ENCODE measurements around the gene ADAMTS17.

Gene ADAMTS17

GRCh38 chr15:100029045-100029444 is 312.7 kb downstream of the ADAMTS17 start:
- no peak for ATAC-seq (ENCODE audit: insufficient read depth, low read depth)
- Histone ChIP-seq H3K36me3 (ENCODE audit: insufficient read depth, low read length) (peaks cover 88% of the 10 kb centered on the region), H3K79me2 (ENCODE audit: insufficient read depth, low read length) (no peaks in the 10 kb centered on the region), H3K9ac (ENCODE audit: low read depth, low read length) (no peak overlapping the region), H3K4me3 (ENCODE audit: low read depth in 1 of 2, low read length in 2 of 2) (no peak overlapping the region), H3K27ac (ENCODE audit: low read length) (no peak overlapping the region), H3K27me3 (ENCODE audit: insufficient read depth, low read length, poor library complexity) (no peaks in the 10 kb centered on the region), H3K4me1 (ENCODE audit: insufficient read depth, low read length) (no peaks in the 10 kb centered on the region), H3K9me3 (ENCODE audit: insufficient read depth, low read length, severe bottlenecking) (peaks cover 27% of the 10 kb centered on the region), H4K20me1 (ENCODE audit: insufficient read depth, low read length) (no peaks in the 10 kb centered on the region), H2AFZ (ENCODE audit: low read depth, low read length) (no peak overlapping the region), H3K4me2 (ENCODE audit: insufficient read depth, low read length) (no peak overlapping the region)
- no peak for TF ChIP-seq EZH2 (IDR thresholded peaks at IDR 0.05; ENCODE audit: borderline replicate concordance, low read depth, low read length, severe bottlenecking)
- no peak for TF ChIP-seq CTCF (IDR thresholded peaks at IDR 0.05; ENCODE audit: borderline replicate concordance, extremely low read depth, low read length, poor library complexity, severe bottlenecking)
- no peak for DNase-seq

- H3K9ac ChIP-seq (ENCODE audit: low read depth, low read length) = no peak overlapping the region
- H4K20me1 ChIP-seq (ENCODE audit: insufficient read depth, low read length) = no peaks in the 10 kb centered on the region
- H3K4me3 ChIP-seq (ENCODE audit: low read depth in 1 of 2, low read length in 2 of 2) = no peak overlapping the region
- no peaks in the 10 kb centered on the region for H3K4me1 ChIP-seq (ENCODE audit: insufficient read depth, low read length)
- peaks cover 27% of the 10 kb centered on the region for H3K9me3 ChIP-seq (ENCODE audit: insufficient read depth, low read length, severe bottlenecking)
- H3K79me2 ChIP-seq (ENCODE audit: insufficient read depth, low read length) = no peaks in the 10 kb centered on the region
- H3K27me3 ChIP-seq (ENCODE audit: insufficient read depth, low read length, poor library complexity) = no peaks in the 10 kb centered on the region
- H3K27ac ChIP-seq (ENCODE audit: low read length) = no peak overlapping the region
- H3K4me2 ChIP-seq (ENCODE audit: insufficient read depth, low read length) = no peak overlapping the region
- ATAC-seq (ENCODE audit: insufficient read depth, low read depth) = no peak
- peaks cover 67% of the 10 kb centered on the region for H3K36me3 ChIP-seq (ENCODE audit: insufficient read depth, low read length)
- TF ChIP-seq EZH2 (IDR thresholded peaks at IDR 0.05; ENCODE audit: borderline replicate concordance, low read depth, low read length, severe bottlenecking) = no peak
- DNase-seq = no peak
- no peak overlapping the region for H2AFZ ChIP-seq (ENCODE audit: low read depth, low read length)
These were observed 315.7 kb downstream of the ADAMTS17 start for GRCh38 chr15:100026041-100026440.

- Histone ChIP-seq H3K27me3 (ENCODE audit: insufficient read depth, low read length, poor library complexity) (no peaks in the 10 kb centered on the region), H3K4me1 (ENCODE audit: insufficient read depth, low read length) (no peaks in the 10 kb centered on the region), H3K9me3 (ENCODE audit: insufficient read depth, low read length, severe bottlenecking) (peaks cover 5% of the 10 kb centered on the region), H3K27ac (ENCODE audit: low read length) (no peak overlapping the region), H3K9ac (ENCODE audit: low read depth, low read length) (no peak overlapping the region), H3K4me3 (ENCODE audit: low read depth in 1 of 2, low read length in 2 of 2) (no peak overlapping the region), H3K4me2 (ENCODE audit: insufficient read depth, low read length) (no peak overlapping the region), H3K36me3 (ENCODE audit: insufficient read depth, low read length) (peaks cover 63% of the 10 kb centered on the region), H3K79me2 (ENCODE audit: insufficient read depth, low read length) (no peaks in the 10 kb centered on the region), H4K20me1 (ENCODE audit: insufficient read depth, low read length) (no peaks in the 10 kb centered on the region), H2AFZ (ENCODE audit: low read depth, low read length) (no peak overlapping the region)
- DNase-seq (no peak), ATAC-seq (ENCODE audit: insufficient read depth, low read depth) (no peak)
- TF ChIP-seq EZH2 (IDR thresholded peaks at IDR 0.05; ENCODE audit: borderline replicate concordance, low read depth, low read length, severe bottlenecking) = no peak
- TF ChIP-seq CTCF (IDR thresholded peaks at IDR 0.05; ENCODE audit: borderline replicate concordance, extremely low read depth, low read length, poor library complexity, severe bottlenecking) = no peak
These were observed 319.0 kb downstream of the ADAMTS17 start for GRCh38 chr15:100022806-100023205.

- no peak for ATAC-seq (ENCODE audit: insufficient read depth, low read depth)
- Histone ChIP-seq H3K79me2 (ENCODE audit: insufficient read depth, low read length) (no peaks in the 10 kb centered on the region), H3K27ac (ENCODE audit: low read length) (no peak overlapping the region), H4K20me1 (ENCODE audit: insufficient read depth, low read length) (no peaks in the 10 kb centered on the region), H3K9me3 (ENCODE audit: insufficient read depth, low read length, severe bottlenecking) (peaks cover 1% of the 10 kb centered on the region), H3K27me3 (ENCODE audit: insufficient read depth, low read length, poor library complexity) (no peaks in the 10 kb centered on the region), H2AFZ (ENCODE audit: low read depth, low read length) (no peak overlapping the region), H3K4me3 (ENCODE audit: low read depth in 1 of 2, low read length in 2 of 2) (no peak overlapping the region), H3K36me3 (ENCODE audit: insufficient read depth, low read length) (peaks cover 63% of the 10 kb centered on the region), H3K9ac (ENCODE audit: low read depth, low read length) (no peak overlapping the region), H3K4me2 (ENCODE audit: insufficient read depth, low read length) (no peak overlapping the region), H3K4me1 (ENCODE audit: insufficient read depth, low read length) (no peaks in the 10 kb centered on the region)
- TF ChIP-seq EZH2 (IDR thresholded peaks at IDR 0.05; ENCODE audit: borderline replicate concordance, low read depth, low read length, severe bottlenecking) = no peak
- no peak for TF ChIP-seq CTCF (IDR thresholded peaks at IDR 0.05; ENCODE audit: borderline replicate concordance, extremely low read depth, low read length, poor library complexity, severe bottlenecking)
- DNase-seq = no peak
These were observed 319.4 kb downstream of the ADAMTS17 start for GRCh38 chr15:100022391-100022790.
